ENCODE data around the gene C1orf174. TPM values are rescaled to one million over a fixed set of nuclear protein-coding genes. Genes with fewer than 3 reads are reported as not detected.
A peak's percentile ranks its signal among the peaks of the same experiment; 100 is the strongest.

Gene C1orf174
- total RNA-seq, 1 experiment from 2014 or later, result 70.9 TPM

DNA sequence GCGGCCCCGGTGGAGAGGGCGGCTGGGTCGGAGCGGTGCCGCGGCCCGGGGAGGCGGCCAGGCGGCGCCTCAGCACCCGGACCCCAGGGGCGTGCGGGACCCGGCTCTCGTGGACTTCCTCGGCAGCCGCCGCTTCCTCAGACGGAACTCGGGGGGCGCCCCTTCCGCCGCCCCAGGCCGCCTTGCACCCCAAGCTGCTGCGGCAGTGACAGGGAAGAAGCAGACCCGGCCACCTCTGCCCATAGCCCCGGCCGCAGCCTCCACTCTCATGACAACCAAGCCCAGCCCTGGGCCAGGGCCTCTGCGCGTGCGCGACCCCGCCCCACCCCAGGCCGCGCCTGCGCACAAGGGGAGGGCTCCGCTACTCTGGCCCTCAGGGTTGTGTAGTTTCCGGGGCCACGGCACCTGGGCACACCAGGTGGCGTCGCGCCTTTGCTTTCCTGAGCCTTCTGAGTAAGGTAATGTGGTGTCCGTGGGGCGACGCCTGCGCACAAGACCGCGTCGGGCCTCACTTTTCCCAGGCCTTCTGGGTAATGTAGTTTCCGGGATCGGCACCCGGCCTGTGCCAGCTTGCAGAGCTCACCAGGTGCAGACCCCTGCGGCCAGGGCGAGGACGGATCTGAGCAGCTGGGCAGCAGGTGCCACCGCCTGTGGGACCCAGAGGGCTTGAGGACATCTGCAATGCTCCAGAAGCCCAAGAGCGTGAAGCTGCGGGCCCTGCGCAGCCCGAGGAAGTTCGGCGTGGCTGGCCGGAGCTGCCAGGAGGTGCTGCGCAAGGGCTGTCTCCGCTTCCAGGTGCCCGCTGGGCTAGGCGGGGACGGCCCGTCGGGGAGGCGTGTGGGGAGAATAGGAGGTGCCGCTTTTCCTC, 42.9 kb downstream of the C1orf174 start, which contains the start of the genes CEP104 and DFFB:
TSS of gene CEP104 (minus strand) at position 289 of the 868 bp plus-strand sequence. CDS start 4,804 bp downstream, outside the sequence.
TSS of gene DFFB (plus strand) at position 554 of the 868 bp plus-strand sequence. CDS start at position 682, 128 bp downstream.
- H3K9ac ChIP-seq (ENCODE audit: low read length), result peak within 1 kb of the TSS; percentile 67
- peak within 1 kb of the TSS; percentile 83 for H3K4me3 ChIP-seq (ENCODE audit: low read length)
- H2AFZ ChIP-seq (ENCODE audit: low read length), result peak within 1 kb of the TSS; percentile 93
- DNase-seq (peak; percentile 100), ATAC-seq (peak; percentile 91)
- ChIA-PET POLR2A (ENCODE audit: unreplicated experiment) (interaction anchor here (0.6 kb wide), 2 partner anchors 45 to 61 kb away, joined by 3 to 5 read pairs; no protein-coding TSS in a partner anchor), CTCF (no interaction called here)
- intact Hi-C loops (cut with micrococcal nuclease), result loop anchor here (1.0 kb wide), 2 partner anchors 43 to 61 kb away; partner anchors contain the start of genes C1orf174 and LRRC47
- no peak within 1 kb of the TSS for H3K27ac ChIP-seq (ENCODE audit: low read length)
- H3F3A ChIP-seq (ENCODE audit: low read length, unreplicated experiment), result no peaks in the 10 kb centered on the region
- H3K4me1 ChIP-seq (ENCODE audit: insufficient read depth, low read length), result peaks cover 18% of the 10 kb centered on the region
- no peak for TF ChIP-seq EZH2phosphoT487 (IDR thresholded peaks at IDR 0.05; ENCODE audit: borderline replicate concordance, low read length)
- TF ChIP-seq, protein P1, sequence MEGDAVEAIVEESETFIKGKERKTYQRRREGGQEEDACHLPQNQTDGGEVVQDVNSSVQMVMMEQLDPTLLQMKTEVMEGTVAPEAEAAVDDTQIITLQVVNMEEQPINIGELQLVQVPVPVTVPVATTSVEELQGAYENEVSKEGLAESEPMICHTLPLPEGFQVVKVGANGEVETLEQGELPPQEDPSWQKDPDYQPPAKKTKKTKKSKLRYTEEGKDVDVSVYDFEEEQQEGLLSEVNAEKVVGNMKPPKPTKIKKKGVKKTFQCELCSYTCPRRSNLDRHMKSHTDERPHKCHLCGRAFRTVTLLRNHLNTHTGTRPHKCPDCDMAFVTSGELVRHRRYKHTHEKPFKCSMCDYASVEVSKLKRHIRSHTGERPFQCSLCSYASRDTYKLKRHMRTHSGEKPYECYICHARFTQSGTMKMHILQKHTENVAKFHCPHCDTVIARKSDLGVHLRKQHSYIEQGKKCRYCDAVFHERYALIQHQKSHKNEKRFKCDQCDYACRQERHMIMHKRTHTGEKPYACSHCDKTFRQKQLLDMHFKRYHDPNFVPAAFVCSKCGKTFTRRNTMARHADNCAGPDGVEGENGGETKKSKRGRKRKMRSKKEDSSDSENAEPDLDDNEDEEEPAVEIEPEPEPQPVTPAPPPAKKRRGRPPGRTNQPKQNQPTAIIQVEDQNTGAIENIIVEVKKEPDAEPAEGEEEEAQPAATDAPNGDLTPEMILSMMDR (conservative IDR thresholded peaks at IDR 0.05; ENCODE audit: low read depth, low read length), result peak; percentile 62
- H3K36me3 ChIP-seq (ENCODE audit: low read depth, low read length), result peaks cover 7% of the 10 kb centered on the region; the same call in 1 of the 2 replicates
- peaks cover 17% of the 10 kb centered on the region; the same call in 1 of the 2 replicates for H4K20me1 ChIP-seq (ENCODE audit: low read length)
- peak within 1 kb of the TSS; percentile 98 for H3K4me2 ChIP-seq (ENCODE audit: low read length)
- no peaks in the 10 kb centered on the region for H3K9me2 ChIP-seq (replicated peaks; ENCODE audit: low read length)
- peaks cover 82% of the 10 kb centered on the region for H3K79me2 ChIP-seq (ENCODE audit: low read length)
- no peaks in the 10 kb centered on the region for H3K27me3 ChIP-seq (ENCODE audit: low read length)
- BruUV-seq (replicated peaks), result no TSS peak
- H3K9me3 ChIP-seq (ENCODE audit: low read length), result no peaks in the 10 kb centered on the region

DNA sequence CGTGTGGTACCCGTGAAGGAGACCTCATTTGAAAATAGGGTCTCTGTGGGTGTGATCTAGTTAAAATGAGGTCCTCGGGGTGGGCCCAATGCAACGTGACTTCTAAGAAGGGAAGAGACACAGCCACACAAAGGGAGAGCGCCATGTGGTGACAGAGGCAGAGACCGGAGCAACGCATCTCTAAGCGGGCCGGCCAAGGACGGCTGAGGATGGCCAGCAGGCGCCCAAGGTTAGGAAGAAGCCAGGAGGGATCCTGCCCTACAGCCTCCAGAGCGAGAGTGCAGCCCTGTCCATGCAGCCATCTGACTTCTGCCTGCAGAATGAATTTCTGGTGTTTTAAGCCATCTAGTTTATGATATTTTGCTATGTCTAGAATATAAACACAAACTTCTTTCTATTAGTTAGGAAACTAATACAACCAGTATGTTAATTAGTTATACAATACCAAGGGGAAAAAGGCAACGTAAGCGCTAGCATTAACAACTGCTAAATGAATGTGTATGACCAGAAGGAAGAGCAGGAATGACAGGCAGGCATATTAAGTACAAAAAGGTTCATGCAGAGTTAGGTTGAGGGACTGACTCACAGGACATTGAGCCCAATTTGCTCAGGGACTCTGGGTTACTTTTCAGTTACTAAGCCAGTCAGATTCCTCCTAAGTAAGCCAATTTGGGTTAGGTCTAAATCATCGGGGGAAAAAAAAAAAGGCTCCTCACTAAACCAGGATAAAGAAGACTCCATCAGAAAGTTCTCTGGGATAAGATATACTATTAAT, 47.2 kb downstream of the C1orf174 start:
- peaks cover 20% of the 10 kb centered on the region; the same call in 1 of the 2 replicates for H3K36me3 ChIP-seq (ENCODE audit: low read depth, low read length)
- H3K27me3 ChIP-seq (ENCODE audit: low read length), result no peaks in the 10 kb centered on the region
- H3K4me3 ChIP-seq (ENCODE audit: low read length), result no peak overlapping the region
- no peak overlapping the region for H3K4me2 ChIP-seq (ENCODE audit: low read length)
- no peak overlapping the region for H2AFZ ChIP-seq (ENCODE audit: low read length)
- H3K9me2 ChIP-seq (replicated peaks; ENCODE audit: low read length), result no peaks in the 10 kb centered on the region
- POLR2A ChIA-PET (ENCODE audit: unreplicated experiment), result no interaction called here
- H3K9me3 ChIP-seq (ENCODE audit: low read length), result no peaks in the 10 kb centered on the region
- H3K9ac ChIP-seq (ENCODE audit: low read length), result no peak overlapping the region
- ATAC-seq (no peak), DNase-seq (no peak)
- H3K27ac ChIP-seq (ENCODE audit: low read length), result no peak overlapping the region
- H3F3A ChIP-seq (ENCODE audit: low read length, unreplicated experiment), result no peaks in the 10 kb centered on the region
- H4K20me1 ChIP-seq (ENCODE audit: low read length), result peaks cover 17% of the 10 kb centered on the region; the same call in 1 of the 2 replicates
- peaks cover 10% of the 10 kb centered on the region for H3K4me1 ChIP-seq (ENCODE audit: insufficient read depth, low read length)
- BruUV-seq (replicated peaks), result no TSS peak
- TF ChIP-seq, protein P1 (conservative IDR thresholded peaks at IDR 0.05; ENCODE audit: low read depth, low read length), result no peak
- TF ChIP-seq EZH2 (IDR thresholded peaks at IDR 0.05; ENCODE audit: low read length, unreplicated experiment) (no peak), EZH2phosphoT487 (IDR thresholded peaks at IDR 0.05; ENCODE audit: borderline replicate concordance, low read length) (no peak)
- H3K79me2 ChIP-seq (ENCODE audit: low read length), result peaks cover 48% of the 10 kb centered on the region
- intact Hi-C loops (cut with micrococcal nuclease), result no loop called here
- CTCF ChIA-PET, result no interaction called here
